Ovary (tissue), 3 donors: Measurements from ENCODE around the gene ARFGAP3.

Source experiments
- POLR2A ChIP-seq: fragments of 450-650 bp; IDR thresholded peaks from one replicate; pipeline ENCODE4 v1.6.1; 2017; ENCODE audit warnings: antibody characterized with exemption, mild to moderate bottlenecking, moderate library complexity
- TF ChIP-seq, protein P1 (sequence below), 3 donors: fragments of 450-650 bp in 2 of 3; fragments of 200-600 bp in 1 of 3; IDR thresholded peaks; one replicate each; pipeline versions ENCODE4 v1.5.1 to v1.8.0; 2016 to 2022; ENCODE audit warnings: antibody characterized with exemption in 3 of 3, mild to moderate bottlenecking in 1 of 3
- donor health status: DM: no; HTN: no; CAD: no.

DNA sequence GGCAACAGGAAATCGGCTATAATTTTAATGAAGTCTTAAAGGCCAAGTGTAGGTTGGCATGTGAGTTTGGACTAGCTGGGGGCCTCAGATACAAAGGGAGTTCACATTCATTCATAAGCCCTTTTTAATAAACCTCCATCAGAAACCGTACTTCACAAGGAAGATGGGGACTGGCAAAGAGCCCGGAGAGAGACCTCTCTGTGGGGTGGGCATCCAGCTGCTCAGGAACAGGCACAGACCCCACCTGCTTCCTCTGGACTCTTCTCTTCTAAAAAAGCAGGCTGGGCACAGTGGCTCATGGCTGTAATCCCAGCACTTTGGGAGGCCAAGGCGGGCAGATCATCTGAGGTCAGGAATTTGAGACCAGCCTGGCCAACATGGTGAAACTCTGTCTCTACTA lies 3.9 kb upstream of the ARFGAP3 start:
- TF ChIP-seq, protein P1, sequence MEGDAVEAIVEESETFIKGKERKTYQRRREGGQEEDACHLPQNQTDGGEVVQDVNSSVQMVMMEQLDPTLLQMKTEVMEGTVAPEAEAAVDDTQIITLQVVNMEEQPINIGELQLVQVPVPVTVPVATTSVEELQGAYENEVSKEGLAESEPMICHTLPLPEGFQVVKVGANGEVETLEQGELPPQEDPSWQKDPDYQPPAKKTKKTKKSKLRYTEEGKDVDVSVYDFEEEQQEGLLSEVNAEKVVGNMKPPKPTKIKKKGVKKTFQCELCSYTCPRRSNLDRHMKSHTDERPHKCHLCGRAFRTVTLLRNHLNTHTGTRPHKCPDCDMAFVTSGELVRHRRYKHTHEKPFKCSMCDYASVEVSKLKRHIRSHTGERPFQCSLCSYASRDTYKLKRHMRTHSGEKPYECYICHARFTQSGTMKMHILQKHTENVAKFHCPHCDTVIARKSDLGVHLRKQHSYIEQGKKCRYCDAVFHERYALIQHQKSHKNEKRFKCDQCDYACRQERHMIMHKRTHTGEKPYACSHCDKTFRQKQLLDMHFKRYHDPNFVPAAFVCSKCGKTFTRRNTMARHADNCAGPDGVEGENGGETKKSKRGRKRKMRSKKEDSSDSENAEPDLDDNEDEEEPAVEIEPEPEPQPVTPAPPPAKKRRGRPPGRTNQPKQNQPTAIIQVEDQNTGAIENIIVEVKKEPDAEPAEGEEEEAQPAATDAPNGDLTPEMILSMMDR (IDR thresholded peaks at IDR 0.05): no peak
- TF ChIP-seq POLR2A: no peak
